GM18907 (cell line): ENCODE measurements around the gene APOBEC3H.

Source experiments
- ATAC-seq: cut with Tn5 transposase; IDR thresholded peaks from one replicate; pipeline ENCODE4 v1.9.1; 2021; ENCODE audit warnings: mild to moderate bottlenecking, moderate library complexity; ENCODE audit not compliant: unreplicated experiment

APOBEC3H gene

DNA sequence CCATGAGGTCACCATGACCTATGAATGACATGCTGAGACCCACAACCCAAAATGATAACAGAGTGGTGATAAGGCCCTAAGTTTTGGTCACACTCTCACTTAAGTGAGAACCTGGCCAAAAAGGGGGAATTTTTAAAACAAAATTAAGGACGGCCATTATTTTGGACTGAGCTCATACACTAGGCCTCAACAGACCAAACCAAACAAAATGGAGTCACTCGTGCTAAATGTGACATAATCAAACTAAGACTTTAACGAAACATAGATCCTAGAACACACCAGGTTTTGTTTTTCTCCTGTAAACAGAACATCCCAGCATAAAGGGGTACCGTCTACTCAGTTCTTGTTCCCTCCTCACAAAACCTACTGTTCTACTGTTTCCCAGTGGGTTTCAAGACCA, 11.4 kb downstream of the APOBEC3H start:
- no peak for ATAC-seq

DNA sequence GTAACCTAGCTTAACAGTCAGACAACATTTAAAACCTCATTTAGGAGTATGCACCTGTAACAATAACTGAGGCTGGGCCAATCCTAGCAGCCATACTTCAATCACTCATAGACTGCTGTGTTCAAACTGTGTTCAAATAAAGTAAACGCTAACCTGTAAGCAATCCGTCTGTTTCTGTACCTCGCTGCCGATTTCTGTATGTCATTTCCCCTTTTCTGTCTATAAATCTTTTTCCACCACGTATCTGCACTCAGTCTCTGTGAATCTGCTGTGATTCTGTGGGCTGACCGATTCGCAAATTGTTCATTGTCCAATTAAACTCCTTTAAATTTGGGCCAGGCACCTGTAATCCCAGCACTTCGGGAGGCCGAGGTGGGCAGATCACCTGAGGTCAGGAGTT, 12.3 kb downstream of the APOBEC3H start:
- no peak for ATAC-seq

DNA sequence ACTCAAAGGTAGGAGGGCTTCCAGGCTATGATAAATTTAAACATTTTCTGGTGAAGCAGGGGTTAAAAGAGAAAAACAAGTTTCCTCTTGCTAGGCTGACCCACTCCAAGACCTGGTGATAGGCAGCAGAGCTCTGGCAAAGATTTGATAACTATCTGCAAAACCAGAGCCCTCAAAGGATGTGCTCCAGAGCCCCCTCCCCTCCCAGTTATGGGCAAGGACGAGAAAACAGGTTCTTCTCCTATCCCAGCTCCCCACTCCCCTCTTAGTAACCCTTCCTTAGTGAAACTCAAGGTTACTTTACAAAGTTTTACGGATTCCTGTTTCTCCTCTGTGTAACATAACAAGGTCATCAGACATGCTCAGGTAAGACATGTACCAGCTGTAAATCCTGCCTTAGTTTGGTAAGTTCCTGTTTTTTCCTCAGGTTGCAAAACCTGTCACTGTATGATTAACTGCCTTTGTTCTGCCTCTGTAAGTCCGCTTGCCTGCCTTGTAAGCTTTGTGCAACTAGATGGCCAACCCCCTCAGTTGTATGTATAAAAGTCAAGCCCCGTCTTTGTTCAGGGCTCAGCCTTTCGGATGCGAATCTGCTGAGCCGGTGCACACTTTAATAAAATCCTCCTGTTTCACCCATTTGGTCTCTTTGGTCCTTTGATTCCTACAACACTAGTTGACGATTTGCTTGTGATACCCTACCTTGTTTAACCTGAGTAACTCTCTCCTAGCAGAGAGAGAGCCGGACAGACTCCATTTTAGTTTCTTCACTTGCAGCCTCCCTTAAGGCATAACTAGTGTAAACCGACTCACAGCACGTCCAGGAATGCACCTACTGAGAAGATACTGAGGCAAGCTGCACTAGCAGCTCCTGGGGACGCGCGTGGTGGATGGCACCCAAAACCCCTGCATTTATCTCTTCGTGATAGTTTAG, 13.9 kb downstream of the APOBEC3H start:
- no peak for ATAC-seq

DNA sequence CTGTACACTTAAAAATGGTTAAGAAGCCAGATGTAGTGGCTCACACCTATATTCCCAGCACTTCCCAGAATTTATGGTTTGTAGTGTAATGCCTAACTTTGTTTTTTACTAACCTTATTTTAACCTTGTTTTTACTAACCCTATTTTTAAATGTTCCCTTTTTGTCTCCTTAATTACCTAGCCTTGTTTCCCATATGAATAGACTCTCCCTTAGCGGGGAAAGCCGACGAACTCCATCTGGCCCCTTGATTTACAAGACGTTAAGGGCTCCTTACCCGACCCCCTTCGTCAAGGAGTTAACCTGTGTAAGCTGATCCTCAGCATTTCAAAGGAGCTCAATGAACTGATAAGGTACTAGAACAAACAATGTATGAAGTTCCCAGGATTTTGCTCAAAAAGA, 17.1 kb downstream of the APOBEC3H start:
- no peak for ATAC-seq

GRCh38 chr22:39115570-39115969, 18.5 kb downstream of the APOBEC3H start:
- ATAC-seq = no peak

- ATAC-seq = no peak
Observed at GRCh38 chr22:39115977-39116621, 19.1 kb downstream of the APOBEC3H start.

- peak; percentile 47 for ATAC-seq
Observed at GRCh38 chr22:39117585-39118191, 20.6 kb downstream of the APOBEC3H start.

GRCh38 chr22:39120983-39121382, 23.9 kb downstream of the APOBEC3H start:
- no peak for ATAC-seq

DNA sequence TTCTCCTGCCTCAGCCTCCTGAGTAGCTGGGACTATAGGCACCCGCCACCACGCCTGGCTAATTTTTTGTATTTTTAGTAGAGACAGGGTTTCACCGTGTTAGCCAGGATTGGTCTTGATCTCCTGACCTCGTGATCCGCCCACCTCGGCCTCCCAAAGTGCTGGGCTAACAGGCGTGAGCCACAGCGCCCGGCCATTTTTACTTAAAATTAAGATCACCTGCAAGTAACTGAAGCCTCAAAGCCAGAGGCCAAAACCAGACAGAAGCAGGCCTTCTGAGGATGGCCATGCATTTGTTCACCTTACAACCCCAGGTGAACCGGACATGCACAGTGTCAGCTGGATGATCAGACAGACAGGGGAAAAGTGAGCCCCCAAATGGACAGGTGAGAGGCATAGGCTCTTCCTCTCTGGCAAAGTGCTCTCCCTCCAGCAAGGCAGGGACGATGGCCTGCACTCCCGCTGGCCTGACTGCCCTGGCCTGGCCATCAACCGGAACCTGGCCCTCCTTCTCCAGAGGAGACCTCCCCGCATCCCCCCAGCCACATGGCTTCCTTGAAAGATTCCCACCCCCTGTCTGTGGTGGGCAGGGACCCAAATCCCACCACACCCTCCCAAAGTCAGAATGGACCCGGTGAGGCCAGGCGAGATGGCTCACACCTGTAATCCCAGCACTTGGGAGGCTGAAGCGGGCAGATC, 25.9 kb downstream of the APOBEC3H start:
- no peak for ATAC-seq

GRCh38 chr22:39123751-39124581, 26.9 kb downstream of the APOBEC3H start:
- ATAC-seq = no peak

- no peak for ATAC-seq
Observed at GRCh38 chr22:39125622-39126021, 28.6 kb downstream of the APOBEC3H start.

DNA sequence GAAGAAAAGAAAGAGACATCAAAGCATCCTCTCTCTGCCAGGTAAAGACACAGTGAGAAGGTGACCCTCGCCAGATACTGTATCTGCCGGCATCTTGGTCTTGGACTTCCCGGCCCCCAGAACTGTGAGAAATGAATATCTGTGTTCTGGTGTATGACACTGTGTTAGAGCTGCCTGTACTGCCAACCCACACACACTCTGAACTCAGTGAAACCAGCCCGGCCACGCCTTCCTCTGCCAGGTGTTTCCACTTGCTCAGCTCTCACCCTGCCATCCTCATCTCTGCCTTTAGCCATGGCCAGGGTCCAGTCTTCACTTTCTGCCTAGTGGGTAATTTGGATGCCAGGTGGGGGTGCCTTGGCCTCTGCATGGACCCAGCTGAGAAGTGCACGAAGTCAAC, 31.5 kb downstream of the APOBEC3H start:
- no peak for ATAC-seq

- no peak for ATAC-seq
Observed at GRCh38 chr22:39129081-39129480, 32.0 kb downstream of the APOBEC3H start.

DNA sequence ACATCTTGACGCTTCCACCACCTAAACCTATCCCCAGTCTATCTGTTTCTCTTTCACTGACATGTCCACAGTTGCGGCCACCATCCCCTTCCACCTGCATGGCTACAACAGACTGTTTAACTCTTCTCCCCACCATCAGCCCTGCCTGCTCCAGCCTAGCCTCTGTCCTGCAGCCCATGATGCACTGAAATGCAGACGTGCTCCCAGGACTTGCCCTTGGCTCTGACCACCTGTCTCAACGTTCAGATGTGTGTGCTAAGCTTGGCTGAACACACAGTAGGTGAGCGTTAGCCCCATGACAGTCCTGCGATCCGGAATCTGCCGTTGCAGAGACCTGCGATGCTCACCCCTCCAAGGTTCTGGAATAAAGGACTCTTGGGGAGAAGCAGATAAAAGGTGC, 32.7 kb downstream of the APOBEC3H start:
- no peak for ATAC-seq

DNA sequence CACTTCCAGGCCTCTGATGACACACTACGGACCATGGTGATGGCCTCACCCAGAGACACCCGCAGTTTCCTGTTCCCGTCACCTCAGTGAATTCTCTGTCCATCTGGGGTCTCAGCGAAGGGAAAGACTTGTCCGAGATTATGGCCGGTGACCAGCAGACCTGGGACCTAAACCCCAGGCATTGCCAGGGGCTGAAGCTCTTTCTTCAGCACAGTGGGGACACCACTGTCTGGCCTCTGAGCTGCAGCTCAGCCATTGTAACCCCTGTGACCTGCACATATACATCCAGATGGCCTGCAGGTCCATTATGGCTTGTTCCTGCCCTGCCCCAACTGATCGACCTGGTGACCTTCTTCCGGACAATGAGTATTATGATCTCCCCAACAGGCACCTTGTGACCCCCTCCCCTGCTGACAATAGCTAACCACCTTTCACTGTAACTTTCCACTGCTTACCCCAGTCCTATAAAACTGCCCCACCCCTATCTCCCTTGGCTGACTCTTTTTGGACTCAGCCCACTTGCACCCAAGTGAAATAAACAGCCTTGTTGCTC, 33.2 kb downstream of the APOBEC3H start:
- ATAC-seq = no peak

GRCh38 chr22:39130892-39131855, 34.1 kb downstream of the APOBEC3H start:
- ATAC-seq = no peak

DNA sequence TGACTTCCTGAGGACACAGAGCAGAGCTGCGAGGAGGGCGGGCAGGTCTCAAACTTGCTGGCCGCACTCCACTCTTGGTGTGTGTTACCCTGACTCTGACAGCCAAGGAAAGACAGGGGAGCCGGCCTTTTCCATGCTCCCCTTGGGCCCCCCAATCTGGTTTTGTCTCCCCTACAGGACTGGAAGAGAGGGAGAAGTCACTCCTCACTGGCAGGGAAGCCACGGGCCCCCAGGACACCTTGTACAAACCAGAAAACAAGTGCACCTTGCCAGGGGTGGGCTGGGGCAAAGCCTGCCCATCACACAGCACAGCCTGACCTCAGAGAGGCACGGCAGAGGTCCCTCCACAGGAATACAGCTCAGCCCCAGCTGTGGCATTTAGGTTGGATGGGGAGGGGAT, 35.2 kb downstream of the APOBEC3H start:
- ATAC-seq = no peak

GRCh38 chr22:39132871-39133524, 36.0 kb downstream of the APOBEC3H start:
- no peak for ATAC-seq
